Astrocyte (in vitro differentiated cells and primary cell): ENCODE results near the gene SNTN.

Source experiments
- CTCF ChIP-seq: IDR thresholded peaks from 2 replicates; pipeline ENCODE4 v1.5.1; 2011; ENCODE audit warnings: low read depth, mild to moderate bottlenecking, inconsistent platforms, low read length, moderate library complexity; ENCODE audit not compliant: insufficient read depth
- EZH2 ChIP-seq: IDR thresholded peaks from 2 replicates; pipeline ENCODE4 v1.6.1; 2012; ENCODE audit warnings: mild to moderate bottlenecking, low read length, inconsistent platforms; ENCODE audit not compliant: insufficient read depth

- no peak for TF ChIP-seq EZH2
- no peak for TF ChIP-seq CTCF
Measured at GRCh38 chr3:63706321-63707085, 54.0 kb downstream of the SNTN start.
